GM23338 (cell line): ENCODE data around the gene CHRNB2. TPM values are rescaled to one million over a fixed set of nuclear protein-coding genes. Genes with fewer than 3 reads are reported as not detected.

Source experiments
- ATAC-seq: fragments of 200-7000 bp; cut with Tn5 transposase; 3 replicates; pipeline ENCODE4 v1.9.1; 2020
- DNase-seq: peaks from one replicate; pipeline ENCODE4 v3.0.0-alpha.2; 2015; ENCODE audit warnings: low spot score
- H2AFZ ChIP-seq: fragments of 200-600 bp; sonication (generic); 2 replicates; pipeline ENCODE4 v1.8.0; 2016; ENCODE audit warnings: antibody characterized with exemption, mild to moderate bottlenecking, moderate library complexity
- H3F3A ChIP-seq: fragments of 200-600 bp; sonication (generic); replicated peaks from 2 replicates; pipeline ENCODE4 v1.8.0; 2017; ENCODE audit warnings: antibody characterized with exemption, mixed run types, low read depth
- H3K27ac ChIP-seq: fragments of 200-600 bp; sonication (generic); 2 replicates; pipeline ENCODE4 v1.6.1; 2016; ENCODE audit warnings: low read depth
- H3K27me3 ChIP-seq: fragments of 200-600 bp; sonication (generic); 2 replicates; pipeline ENCODE4 v1.8.0; 2016; ENCODE audit warnings: mild to moderate bottlenecking, mixed run types, moderate library complexity; ENCODE audit not compliant: insufficient read depth
- H3K36me3 ChIP-seq: fragments of 200-600 bp; sonication (generic); 2 replicates; pipeline ENCODE4 v1.8.0; 2016; ENCODE audit warnings: mild to moderate bottlenecking; ENCODE audit not compliant: insufficient read depth
- H3K4me1 ChIP-seq: fragments of 200-600 bp; sonication (generic); 2 replicates; pipeline ENCODE4 v1.8.0; 2016; ENCODE audit warnings: mild to moderate bottlenecking, moderate library complexity; ENCODE audit not compliant: insufficient read depth
- H3K4me2 ChIP-seq: fragments of 200-600 bp; sonication (generic); 2 replicates; pipeline ENCODE4 v1.7.1; 2017; ENCODE audit warnings: mixed run types
- H3K4me3 ChIP-seq: fragments of 200-600 bp; sonication (generic); 2 replicates; pipeline ENCODE4 v1.6.1; 2016; ENCODE audit warnings: mixed run types
- H3K79me2 ChIP-seq: fragments of 200-600 bp; sonication (generic); replicated peaks from 2 replicates; pipeline ENCODE4 v1.8.0; 2017; ENCODE audit warnings: mild to moderate bottlenecking; ENCODE audit not compliant: insufficient read depth
- H3K9me2 ChIP-seq: fragments of 200-600 bp; sonication (generic); 2 replicates; pipeline ENCODE4 v1.8.0; 2017; ENCODE audit not compliant: insufficient read depth
- H4K20me1 ChIP-seq: fragments of 200-600 bp; sonication (generic); replicated peaks from 2 replicates; pipeline ENCODE4 v1.8.0; 2017; ENCODE audit warnings: mild to moderate bottlenecking; ENCODE audit not compliant: insufficient read depth
- H3K27ac Mint-ChIP-seq: 2 replicates; pipeline ENCODE4 v1.8.0; 2020; ENCODE audit warnings: inconsistent platforms, mild to moderate bottlenecking, moderate library complexity, mixed read lengths
- H3K27me3 Mint-ChIP-seq: 3 replicates; pipeline ENCODE4 v1.8.0; 2022; ENCODE audit warnings: low read depth, mild to moderate bottlenecking, moderate library complexity, mixed read lengths, inconsistent platforms; ENCODE audit not compliant: insufficient read depth, poor library complexity
- H3K36me3 Mint-ChIP-seq: 3 replicates; pipeline ENCODE4 v1.8.0; 2021; ENCODE audit warnings: low read depth, mild to moderate bottlenecking, inconsistent platforms, moderate library complexity, mixed read lengths
- H3K4me1 Mint-ChIP-seq: 3 replicates; pipeline ENCODE4 v1.8.0; 2020; ENCODE audit warnings: mild to moderate bottlenecking, inconsistent platforms, mixed read lengths
- H3K4me3 Mint-ChIP-seq: 3 replicates; pipeline ENCODE4 v1.8.0; 2021; ENCODE audit warnings: moderate library complexity, mild to moderate bottlenecking, inconsistent platforms, mixed read lengths
- H3K9me3 Mint-ChIP-seq: 3 replicates; pipeline ENCODE4 v1.8.0; 2020; ENCODE audit warnings: moderate library complexity, mild to moderate bottlenecking, inconsistent platforms, mixed read lengths
- CREB1 ChIP-seq: fragments of 250-450 bp; sonication (Bioruptor Pico); IDR thresholded peaks from 2 replicates; pipeline ENCODE4 v1.5.0; 2020; ENCODE audit warnings: low read depth, mild to moderate bottlenecking, moderate library complexity
- CTCF ChIP-seq, 2 experiments: fragments of 200-600 bp in 1 of 2; sonication (generic) in 1 of 2; conservative IDR thresholded peaks; 2 replicates each; pipeline versions ENCODE4 v1.5.1 to v1.6.1; 2016 to 2017; ENCODE audit warnings: antibody characterized with exemption in 2 of 2, low read depth in 2 of 2, mild to moderate bottlenecking in 2 of 2, moderate library complexity in 1 of 2
- ETS1 ChIP-seq: IDR thresholded peaks from 2 replicates; pipeline ENCODE4 v1.6.1; 2016; ENCODE audit warnings: antibody characterized with exemption
- EZH2 ChIP-seq: fragments of 200-600 bp; sonication (generic); IDR thresholded peaks from one replicate; pipeline ENCODE4 v1.8.0; 2017; ENCODE audit warnings: antibody characterized with exemption, mild to moderate bottlenecking, low read depth; ENCODE audit not compliant: unreplicated experiment
- EZH2phosphoT487 ChIP-seq: fragments of 200-600 bp; sonication (generic); IDR thresholded peaks from one replicate; pipeline ENCODE4 v1.8.1; 2018; ENCODE audit warnings: antibody characterized with exemption; ENCODE audit not compliant: unreplicated experiment
- JUNB ChIP-seq: IDR thresholded peaks from one replicate; pipeline ENCODE4 v1.6.1; 2016; ENCODE audit warnings: antibody characterized with exemption; ENCODE audit not compliant: unreplicated experiment
- NANOG ChIP-seq: IDR thresholded peaks from 2 replicates; pipeline ENCODE4 v1.6.1; 2016; ENCODE audit warnings: antibody characterized with exemption, borderline replicate concordance
- POLR2AphosphoS5 ChIP-seq: IDR thresholded peaks from 2 replicates; pipeline ENCODE4 v1.6.1; 2016; ENCODE audit warnings: antibody characterized with exemption, low read depth
- REST ChIP-seq: IDR thresholded peaks from one replicate; pipeline ENCODE4 v1.6.1; 2018; ENCODE audit warnings: antibody characterized with exemption; ENCODE audit not compliant: unreplicated experiment
- STAT1 ChIP-seq: IDR thresholded peaks from one replicate; pipeline ENCODE4 v1.6.1; 2016; ENCODE audit warnings: antibody characterized with exemption; ENCODE audit not compliant: unreplicated experiment
- ZNF114 ChIP-seq: fragments of 250-450 bp; sonication (Bioruptor Pico); IDR thresholded peaks from 2 replicates; pipeline ENCODE4 v1.5.0; 2020; ENCODE audit warnings: mild to moderate bottlenecking, moderate library complexity
- ZNF462 ChIP-seq: fragments of 250-450 bp; sonication (Bioruptor Pico); IDR thresholded peaks from 2 replicates; pipeline ENCODE4 v1.5.0; 2020; ENCODE audit warnings: mild to moderate bottlenecking, moderate library complexity
- polyA plus RNA-seq: library from polyadenylated mRNA; unstranded; fragments of >200 nt; fragmentation: Nextera tagmentation; extraction: Ambion mirVana; gene quantifications from 2 replicates; pipeline ENCODE4 v1.2.1, GENCODE V29; 2016
- total RNA-seq: library from RNA; depleted of rRNA; stranded (reverse); fragments of >200 nt; shearing (Covaris generic); gene quantifications from 2 replicates; pipeline ENCODE4 v1.2.3, GENCODE V29; 2014

CHRNB2 gene
- total and polyA plus RNA-seq, 2 experiments from 2014 or later: 0.73 to 3.6 TPM

GRCh38 chr1:154594811-154595210, 27.2 kb downstream of the CHRNB2 start (continued):
- TF ChIP-seq ETS1: no peak

- no peak overlapping the region for H3K27ac Mint-ChIP-seq
- DNase-seq (no peak), ATAC-seq (no peak)
- H3K27me3 Mint-ChIP-seq: peaks cover 2% of the 10 kb centered on the region
- H3K36me3 ChIP-seq: peaks cover 76% of the 10 kb centered on the region
- no peaks in the 10 kb centered on the region for H3F3A ChIP-seq
- no peaks in the 10 kb centered on the region for H3K27me3 ChIP-seq
- H3K4me1 Mint-ChIP-seq: no peaks in the 10 kb centered on the region
- H3K9me3 Mint-ChIP-seq: no peaks in the 10 kb centered on the region
- H3K4me3 ChIP-seq: no peak overlapping the region
- no peak overlapping the region for H3K27ac ChIP-seq
- H3K4me1 ChIP-seq: no peaks in the 10 kb centered on the region
- H4K20me1 ChIP-seq: peaks cover 48% of the 10 kb centered on the region
- peaks cover 22% of the 10 kb centered on the region for H3K79me2 ChIP-seq
- no peak overlapping the region for H2AFZ ChIP-seq
- peaks cover 88% of the 10 kb centered on the region for H3K36me3 Mint-ChIP-seq
- no peak overlapping the region for H3K4me3 Mint-ChIP-seq
- no peak overlapping the region for H3K4me2 ChIP-seq
- no peaks in the 10 kb centered on the region for H3K9me2 ChIP-seq
- TF ChIP-seq POLR2AphosphoS5: no peak
- no peak for TF ChIP-seq STAT1
- no peak for TF ChIP-seq EZH2
- TF ChIP-seq ZNF462 (CRISPR knock-in tag): no peak
- TF ChIP-seq REST: no peak
- TF ChIP-seq JUNB: no peak
- TF ChIP-seq ETS1: no peak
- TF ChIP-seq CREB1 (CRISPR knock-in tag): no peak
- no peak for TF ChIP-seq ZNF114 (CRISPR knock-in tag)
- no peak for TF ChIP-seq EZH2phosphoT487
- no peak for TF ChIP-seq CTCF (conservative IDR thresholded peaks at IDR 0.05; ENCODE audit: low read depth in 2 of 2)
- TF ChIP-seq NANOG: no peak
These were observed 28.0 kb downstream of the CHRNB2 start for GRCh38 chr1:154595621-154596020.
